K562 (cell line): ENCODE measurements around the gene NR3C2.

ENCODE experiments used
- BCOR ChIP-seq: fragments of 450-650 bp; IDR thresholded peaks from 2 replicates; pipeline ENCODE4 v1.6.1; 2016
- CHD1 ChIP-seq: fragments of 200-600 bp; sonication (generic); IDR thresholded peaks from one replicate; pipeline ENCODE4 v1.6.1; 2012; ENCODE audit warnings: mild to moderate bottlenecking, moderate library complexity, low read length, inconsistent platforms
- FOXK1 ChIP-seq: sonication (generic); formaldehyde crosslinking; IDR thresholded peaks from 2 replicates; pipeline ENCODE4 v1.8.0; 2022; ENCODE audit warnings: missing genetic modification reagents, mild to moderate bottlenecking, borderline replicate concordance
- FOXK2 ChIP-seq, 2 experiments: fragments of 450-650 bp; IDR thresholded peaks in 1 of 2; conservative IDR thresholded peaks in 1 of 2; 2 replicates each; pipeline ENCODE4 v1.6.1; 2016; ENCODE audit warnings: low read depth in 2 of 2, mild to moderate bottlenecking in 1 of 2
- NONO ChIP-seq, 2 experiments: fragments of 200-400 bp in 1 of 2; fragments of 450-650 bp in 1 of 2; formaldehyde crosslinking in 1 of 2; IDR thresholded peaks; 2 replicates each; pipeline ENCODE4 v1.6.1; 2017; ENCODE audit warnings: low read depth in 2 of 2, mild to moderate bottlenecking in 2 of 2, moderate library complexity in 2 of 2, low read length in 1 of 2
- RFX5 ChIP-seq: IDR thresholded peaks from 2 replicates; pipeline ENCODE4 v1.6.1; 2011; ENCODE audit warnings: low read depth, mild to moderate bottlenecking, improper control_type of control experiment, low read length
- SNIP1 ChIP-seq: fragments of 450-650 bp; IDR thresholded peaks from 2 replicates; pipeline ENCODE4 v1.7.1; 2017; ENCODE audit warnings: low read depth, mild to moderate bottlenecking
- TF ChIP-seq, protein P1 (sequence below), 3 experiments: IDR thresholded peaks in 2 of 3; conservative IDR thresholded peaks in 1 of 3; 2 replicates each; pipeline ENCODE4 v1.5.1; 2011 to 2012; ENCODE audit warnings: low read length in 3 of 3, mild to moderate bottlenecking in 3 of 3, control low read depth in 2 of 3, improper control_type of control experiment in 1 of 3, inconsistent platforms in 1 of 3, low read depth in 1 of 3, mixed read lengths in 1 of 3, moderate library complexity in 1 of 3; ENCODE audit not compliant: insufficient read depth in 2 of 3
- TF ChIP-seq, protein P2 (sequence below), 2 experiments: fragments of 450-650 bp in 1 of 2; IDR thresholded peaks; 2 replicates each; pipeline ENCODE4 v1.6.1; 2011 to 2017; ENCODE audit warnings: low read depth in 2 of 2, antibody characterized with exemption in 1 of 2, borderline replicate concordance in 1 of 2, low read length in 1 of 2, mild to moderate bottlenecking in 1 of 2, mixed read lengths in 1 of 2; ENCODE audit not compliant: control insufficient read depth in 1 of 2

DNA sequence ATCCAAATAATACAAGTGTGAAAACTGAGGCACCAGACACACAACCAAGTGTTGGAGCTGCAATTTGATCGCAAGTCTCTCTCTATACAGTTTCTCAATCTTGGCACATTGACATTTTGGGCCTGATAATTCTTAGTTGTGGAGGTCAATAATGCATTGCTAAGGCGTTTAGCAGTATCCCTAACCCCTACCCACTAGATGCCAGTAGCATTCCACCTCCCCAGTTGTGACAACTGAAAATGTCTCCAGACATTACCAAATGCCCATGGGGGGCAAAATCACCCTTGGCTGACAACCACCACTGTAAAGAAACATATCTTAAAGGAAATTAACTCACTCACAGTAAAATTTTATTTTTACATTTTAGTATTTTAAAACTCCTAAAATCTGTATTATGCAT lies 4.2 kb downstream of the NR3C2 start:
- no peak for TF ChIP-seq FOXK2 (conservative IDR thresholded peaks at IDR 0.05 in 1 of 2, IDR thresholded peaks at IDR 0.05 in 1 of 2; ENCODE audit: low read depth in 2 of 2)
- TF ChIP-seq, protein P1, sequence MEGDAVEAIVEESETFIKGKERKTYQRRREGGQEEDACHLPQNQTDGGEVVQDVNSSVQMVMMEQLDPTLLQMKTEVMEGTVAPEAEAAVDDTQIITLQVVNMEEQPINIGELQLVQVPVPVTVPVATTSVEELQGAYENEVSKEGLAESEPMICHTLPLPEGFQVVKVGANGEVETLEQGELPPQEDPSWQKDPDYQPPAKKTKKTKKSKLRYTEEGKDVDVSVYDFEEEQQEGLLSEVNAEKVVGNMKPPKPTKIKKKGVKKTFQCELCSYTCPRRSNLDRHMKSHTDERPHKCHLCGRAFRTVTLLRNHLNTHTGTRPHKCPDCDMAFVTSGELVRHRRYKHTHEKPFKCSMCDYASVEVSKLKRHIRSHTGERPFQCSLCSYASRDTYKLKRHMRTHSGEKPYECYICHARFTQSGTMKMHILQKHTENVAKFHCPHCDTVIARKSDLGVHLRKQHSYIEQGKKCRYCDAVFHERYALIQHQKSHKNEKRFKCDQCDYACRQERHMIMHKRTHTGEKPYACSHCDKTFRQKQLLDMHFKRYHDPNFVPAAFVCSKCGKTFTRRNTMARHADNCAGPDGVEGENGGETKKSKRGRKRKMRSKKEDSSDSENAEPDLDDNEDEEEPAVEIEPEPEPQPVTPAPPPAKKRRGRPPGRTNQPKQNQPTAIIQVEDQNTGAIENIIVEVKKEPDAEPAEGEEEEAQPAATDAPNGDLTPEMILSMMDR (IDR thresholded peaks at IDR 0.05 in 2 of 3, conservative IDR thresholded peaks at IDR 0.05 in 1 of 3; ENCODE audit: insufficient read depth in 2 of 3, low read depth in 1 of 3, low read length in 3 of 3) = no peak
- TF ChIP-seq NONO (IDR thresholded peaks at IDR 0.05; ENCODE audit: low read depth in 2 of 2, low read length in 1 of 2) = no peak
- TF ChIP-seq CHD1 = no peak
- TF ChIP-seq RFX5 = no peak
- TF ChIP-seq, protein P2, sequence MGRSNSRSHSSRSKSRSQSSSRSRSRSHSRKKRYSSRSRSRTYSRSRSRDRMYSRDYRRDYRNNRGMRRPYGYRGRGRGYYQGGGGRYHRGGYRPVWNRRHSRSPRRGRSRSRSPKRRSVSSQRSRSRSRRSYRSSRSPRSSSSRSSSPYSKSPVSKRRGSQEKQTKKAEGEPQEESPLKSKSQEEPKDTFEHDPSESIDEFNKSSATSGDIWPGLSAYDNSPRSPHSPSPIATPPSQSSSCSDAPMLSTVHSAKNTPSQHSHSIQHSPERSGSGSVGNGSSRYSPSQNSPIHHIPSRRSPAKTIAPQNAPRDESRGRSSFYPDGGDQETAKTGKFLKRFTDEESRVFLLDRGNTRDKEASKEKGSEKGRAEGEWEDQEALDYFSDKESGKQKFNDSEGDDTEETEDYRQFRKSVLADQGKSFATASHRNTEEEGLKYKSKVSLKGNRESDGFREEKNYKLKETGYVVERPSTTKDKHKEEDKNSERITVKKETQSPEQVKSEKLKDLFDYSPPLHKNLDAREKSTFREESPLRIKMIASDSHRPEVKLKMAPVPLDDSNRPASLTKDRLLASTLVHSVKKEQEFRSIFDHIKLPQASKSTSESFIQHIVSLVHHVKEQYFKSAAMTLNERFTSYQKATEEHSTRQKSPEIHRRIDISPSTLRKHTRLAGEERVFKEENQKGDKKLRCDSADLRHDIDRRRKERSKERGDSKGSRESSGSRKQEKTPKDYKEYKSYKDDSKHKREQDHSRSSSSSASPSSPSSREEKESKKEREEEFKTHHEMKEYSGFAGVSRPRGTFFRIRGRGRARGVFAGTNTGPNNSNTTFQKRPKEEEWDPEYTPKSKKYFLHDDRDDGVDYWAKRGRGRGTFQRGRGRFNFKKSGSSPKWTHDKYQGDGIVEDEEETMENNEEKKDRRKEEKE (IDR thresholded peaks at IDR 0.05; ENCODE audit: borderline replicate concordance in 1 of 2, control insufficient read depth in 1 of 2, low read depth in 2 of 2, low read length in 1 of 2) = no peak
- no peak for TF ChIP-seq FOXK1 (CRISPR knock-in tag)
- no peak for TF ChIP-seq SNIP1
- no peak for TF ChIP-seq BCOR
